Eye (tissue), 1 donor: ENCODE data around the gene SEMA6A.

ENCODE experiments used
- DNase-seq: peaks from one replicate; pipeline ENCODE4 v3.0.0-alpha.2; 2015

Gene SEMA6A

DNA sequence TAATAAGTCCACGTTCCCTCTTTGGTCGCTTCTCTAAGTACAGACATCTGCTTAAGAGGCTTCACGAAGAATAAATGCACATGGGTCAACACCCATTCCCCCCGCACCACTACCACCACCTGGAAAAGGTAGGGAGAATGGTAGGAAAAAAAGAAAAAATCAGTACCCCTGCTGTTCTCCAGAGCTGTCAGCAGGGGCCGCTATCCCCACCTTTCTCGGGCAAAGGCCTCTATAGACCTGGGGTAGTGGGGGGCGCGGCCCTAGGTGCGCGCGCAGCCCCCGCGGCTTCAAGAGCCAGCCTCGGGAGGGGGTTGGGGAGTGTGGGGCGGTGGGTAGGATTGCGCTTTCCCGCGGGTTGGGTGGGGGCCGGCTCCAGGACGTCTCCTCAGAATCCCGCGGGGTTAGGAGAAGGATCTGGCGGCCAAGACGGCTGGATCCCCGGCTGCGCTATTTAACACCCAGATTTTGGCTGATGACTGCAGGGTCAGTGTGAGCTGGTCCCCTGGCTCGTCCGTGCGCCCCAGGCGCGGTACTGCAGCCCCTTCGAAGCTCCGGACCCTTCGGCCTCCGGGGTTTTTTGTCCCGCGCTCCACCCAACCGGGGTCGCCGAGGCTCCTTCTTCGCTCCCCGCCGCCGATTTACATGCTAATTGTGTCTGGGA lies 1.6 kb upstream of the SEMA6A start:
- peak; percentile 96 for DNase-seq

DNA sequence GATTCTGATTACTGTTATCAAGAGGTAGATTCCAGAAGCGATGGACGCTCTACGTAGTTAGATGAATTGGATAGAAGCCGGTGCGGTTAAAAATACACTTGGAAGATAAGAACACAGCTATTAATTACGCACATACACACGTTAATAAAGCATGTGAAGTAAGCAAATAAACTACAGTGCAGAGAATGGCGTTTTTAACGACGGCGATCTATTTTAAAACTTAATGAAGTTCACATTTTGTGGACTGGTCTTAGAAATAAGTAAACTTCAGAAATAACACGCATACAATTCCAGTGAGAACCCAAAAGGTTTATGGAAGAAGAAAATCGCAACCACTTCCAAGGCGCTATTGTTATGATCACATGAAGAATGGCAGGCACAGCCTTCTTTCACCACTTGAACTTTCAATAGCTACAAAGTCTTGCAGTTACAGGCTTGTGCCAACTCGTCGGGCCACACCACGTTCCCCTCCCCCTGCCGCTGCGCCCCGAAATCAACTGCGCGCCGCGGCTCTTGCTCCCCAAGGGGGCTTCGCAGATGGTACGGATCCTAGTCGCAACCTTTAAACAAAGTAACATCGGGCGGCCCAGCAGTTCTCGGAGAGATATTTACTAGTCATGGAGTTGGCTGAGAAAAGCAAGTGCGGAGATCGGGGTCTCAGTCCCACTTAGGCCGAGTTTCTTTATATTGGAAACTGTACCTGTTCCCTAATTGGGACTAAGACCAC lies 866 bp upstream of the SEMA6A start:
- DNase-seq = peak; percentile 85

DNA sequence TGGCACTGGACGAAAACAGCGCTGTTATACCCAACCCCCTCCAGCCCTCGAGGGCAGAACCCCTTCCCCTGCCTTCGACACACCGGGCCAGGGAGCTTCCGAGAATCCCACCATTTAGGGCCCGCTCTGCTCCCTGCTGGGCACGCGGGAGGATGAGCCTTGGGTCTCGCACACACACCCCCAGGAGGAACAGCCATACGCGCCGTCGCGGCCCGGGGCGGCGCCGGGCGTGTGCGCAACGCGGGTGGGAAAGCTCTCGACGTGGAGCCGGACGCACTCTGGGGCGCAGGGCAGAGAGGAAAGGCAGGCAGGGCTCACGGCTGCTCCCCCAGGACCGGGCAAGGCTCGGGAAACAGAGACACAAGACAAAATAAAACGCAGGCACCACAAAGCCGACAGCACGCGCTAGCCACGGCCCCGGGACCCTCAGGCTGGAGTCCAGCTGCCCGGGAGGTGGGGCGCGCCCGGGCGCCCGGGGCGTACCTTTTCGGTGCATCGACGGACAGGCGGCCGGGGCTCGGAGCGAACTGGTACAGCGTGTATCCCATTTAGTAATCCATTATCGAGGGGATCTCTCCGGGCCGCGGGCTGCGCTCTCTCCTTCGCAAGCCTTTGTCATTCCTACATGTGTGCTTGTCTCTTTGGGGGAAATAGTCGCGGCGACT lies 789 bp downstream of the SEMA6A start:
- DNase-seq = peak; percentile 80

DNA sequence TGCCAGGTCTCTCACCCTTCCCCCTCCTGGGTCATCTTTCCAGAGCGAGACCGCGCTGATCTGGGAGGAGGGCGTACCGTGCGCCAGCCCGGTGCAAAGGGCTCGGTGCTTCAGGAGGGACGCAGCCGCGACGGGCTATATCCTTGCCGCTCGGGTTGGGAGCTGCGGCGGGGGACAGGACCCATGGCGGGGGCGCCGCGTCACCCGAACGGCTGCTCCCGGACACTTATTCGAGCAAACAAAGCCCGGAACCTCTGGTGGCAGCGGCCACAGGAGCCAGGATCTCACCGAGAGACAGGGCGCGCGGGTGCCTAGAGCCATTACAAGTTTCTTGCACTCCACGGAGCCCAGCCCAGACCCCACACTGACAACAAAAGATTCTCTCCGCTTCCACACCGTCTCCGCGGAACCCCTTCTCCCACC lies 1.3 kb downstream of the SEMA6A start:
- DNase-seq = peak; percentile 76

DNA sequence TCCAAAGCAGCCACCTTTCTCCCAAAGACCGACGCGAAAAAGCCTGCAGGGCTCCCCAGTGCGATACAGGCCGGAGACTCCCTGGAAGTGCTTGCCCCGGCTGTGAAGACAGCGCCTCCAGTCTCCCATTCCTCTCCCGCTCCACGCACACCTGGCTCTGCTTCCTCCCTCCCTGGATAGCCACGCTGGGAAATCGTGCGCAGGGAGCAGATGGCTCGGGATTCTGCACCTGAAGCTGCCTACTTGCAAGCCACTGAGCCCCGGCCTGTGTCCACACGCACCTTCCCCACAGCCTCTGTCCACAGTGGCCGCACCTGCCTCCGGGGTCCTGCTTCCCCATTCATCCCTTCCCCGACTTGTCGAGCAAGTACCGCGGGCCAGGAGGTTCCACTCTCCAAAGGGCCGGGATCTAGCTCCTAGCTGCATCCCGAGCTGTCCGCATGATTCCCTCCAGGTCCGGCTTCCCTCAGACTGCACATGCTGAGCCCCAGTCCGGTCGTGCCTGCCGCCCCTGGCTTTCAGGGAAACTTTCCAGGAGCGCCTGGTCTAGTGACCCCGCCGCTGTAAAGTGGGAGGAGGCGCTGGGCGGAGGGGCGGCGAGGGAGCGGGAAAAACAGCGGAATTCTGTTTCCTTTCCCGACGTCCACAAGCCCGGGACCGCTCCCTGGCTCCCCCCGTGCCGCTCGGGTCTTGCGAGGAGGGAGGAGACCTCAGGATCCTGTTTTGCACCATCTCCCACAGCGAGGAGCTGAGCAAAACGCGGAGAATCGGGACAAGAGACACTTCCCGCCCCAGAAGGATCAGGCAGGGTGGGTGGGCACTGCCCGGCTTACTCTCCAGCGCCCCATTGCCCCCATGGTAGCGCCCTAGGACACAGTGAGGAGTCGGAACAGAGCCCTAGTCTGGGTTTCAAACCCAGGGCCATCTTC lies 2.0 kb downstream of the SEMA6A start:
- peak; percentile 87 for DNase-seq

DNA sequence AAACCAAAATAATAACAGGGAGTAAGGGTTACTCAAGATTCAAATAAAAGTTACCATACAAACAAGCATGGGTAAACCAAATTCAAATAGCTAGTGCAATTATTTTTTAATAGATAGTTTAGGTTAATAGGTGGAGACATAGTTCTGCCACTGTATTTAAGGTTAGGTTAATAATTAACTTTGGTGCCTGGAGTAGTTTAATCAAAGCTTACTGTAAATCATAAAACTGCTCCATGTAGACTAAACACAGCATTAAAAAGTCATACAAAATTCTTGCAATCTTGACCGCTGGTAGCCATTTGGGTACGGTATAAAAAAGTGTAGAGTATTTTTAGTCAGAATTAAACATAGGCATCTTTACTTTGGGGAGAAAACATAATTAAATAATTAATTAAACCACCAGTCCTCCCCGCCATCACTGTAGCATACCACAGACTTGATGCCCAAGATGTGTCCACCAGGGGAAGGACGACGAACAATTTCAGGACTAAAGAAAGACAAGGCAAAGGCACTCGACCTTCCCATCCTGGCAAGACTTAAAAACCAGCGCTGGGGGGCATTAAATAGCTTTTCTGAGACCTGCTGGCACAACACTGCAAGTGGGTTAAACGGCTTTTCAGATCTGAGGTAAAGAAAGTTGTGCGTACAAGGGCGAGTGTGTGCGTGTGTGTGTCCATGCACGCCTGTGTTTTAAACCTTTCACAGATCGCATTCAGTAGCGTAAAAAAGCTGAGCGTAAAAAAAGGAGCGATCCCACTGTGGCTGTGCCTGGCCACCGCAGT lies 2.9 kb downstream of the SEMA6A start:
- DNase-seq = peak; percentile 75

DNA sequence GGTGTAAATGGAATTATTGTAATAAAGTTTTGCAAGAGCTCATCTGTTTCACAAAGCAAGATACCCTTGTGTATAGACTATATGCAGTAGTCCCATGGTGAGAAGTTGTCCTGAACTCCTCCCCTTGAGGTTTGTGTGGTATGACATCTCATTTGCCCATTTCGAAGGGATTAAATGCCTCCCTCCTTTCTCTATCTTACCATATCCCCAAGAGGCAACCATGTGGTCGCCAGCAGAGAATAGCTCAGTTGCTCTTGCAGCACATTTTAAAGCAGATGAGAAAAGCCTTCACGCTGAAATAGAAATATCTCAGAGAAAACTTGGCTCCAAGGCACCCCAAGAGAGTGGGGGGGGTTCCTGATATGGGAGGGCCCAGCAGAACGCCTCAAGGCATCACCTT lies 4.6 kb downstream of the SEMA6A start:
- no peak for DNase-seq

DNA sequence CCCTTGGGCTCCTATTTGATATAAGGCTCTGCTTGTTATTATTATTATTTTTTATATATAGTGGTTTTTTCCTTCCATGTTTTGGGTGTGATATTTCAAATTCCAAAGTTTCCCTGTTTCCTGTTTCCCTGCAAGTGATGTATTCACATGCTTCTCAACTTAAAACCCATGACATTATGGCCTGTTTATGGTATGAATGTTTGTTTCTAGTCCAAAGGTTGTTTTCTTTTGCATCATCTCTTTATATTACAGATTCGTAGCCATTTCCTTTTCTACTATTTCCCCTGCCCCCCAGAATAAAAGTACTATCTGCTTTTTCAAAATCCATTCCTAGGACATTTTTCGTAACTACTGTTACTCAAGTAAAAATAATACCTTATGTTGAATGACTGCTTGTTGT lies 7.5 kb downstream of the SEMA6A start:
- no peak for DNase-seq

DNA sequence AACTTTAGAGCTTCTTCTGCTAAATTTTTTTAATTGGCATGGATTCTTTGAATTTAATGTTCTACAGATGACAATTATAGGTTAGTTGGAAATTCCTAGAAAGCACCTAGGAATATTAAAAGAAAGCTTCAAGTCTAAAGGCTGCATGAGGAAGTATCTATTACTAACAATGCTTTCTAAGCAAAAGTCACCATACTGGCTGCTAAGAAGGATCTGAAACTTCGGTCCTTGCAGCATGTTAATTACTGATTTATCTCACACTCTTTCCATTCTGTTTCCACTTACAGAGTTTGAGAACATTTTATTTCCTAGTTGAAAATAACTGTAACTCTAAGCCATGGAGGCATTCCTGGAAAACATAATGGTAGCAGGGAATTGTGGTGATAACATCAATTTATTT lies 8.4 kb downstream of the SEMA6A start:
- DNase-seq = no peak

DNA sequence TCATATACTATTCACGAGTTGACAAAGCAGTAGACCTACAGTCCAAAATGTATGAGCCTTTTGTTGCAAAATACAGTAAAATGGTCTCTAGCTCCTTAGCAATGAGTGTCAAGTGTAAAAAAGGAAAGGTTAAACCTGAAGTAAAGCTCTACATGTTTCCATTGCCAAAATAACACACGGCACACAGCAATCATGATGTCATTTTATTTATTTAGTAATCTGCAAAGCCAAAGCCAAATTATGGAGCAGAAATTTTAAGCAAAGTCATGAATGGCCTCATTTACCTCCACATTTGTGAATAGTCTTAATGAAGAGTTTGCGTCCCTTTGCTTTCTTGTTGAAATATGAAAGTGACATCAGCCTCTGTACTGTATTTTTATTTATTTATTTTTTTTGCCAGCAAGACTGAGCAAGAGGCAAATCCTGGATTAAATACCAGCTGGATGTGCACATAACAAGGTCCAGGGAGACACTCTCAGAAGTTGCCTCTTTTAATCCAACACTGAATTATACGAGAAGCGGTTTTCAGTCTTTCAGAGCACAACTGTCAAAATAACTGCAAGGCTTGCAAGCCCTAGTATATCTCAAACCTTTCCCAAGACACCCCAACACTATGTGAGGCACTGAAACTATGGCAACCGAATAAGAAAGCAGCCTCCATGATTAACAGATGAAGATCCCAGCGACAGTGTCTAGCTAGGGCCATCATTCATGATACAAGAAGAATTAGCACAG lies 9.7 kb downstream of the SEMA6A start:
- DNase-seq = no peak

DNA sequence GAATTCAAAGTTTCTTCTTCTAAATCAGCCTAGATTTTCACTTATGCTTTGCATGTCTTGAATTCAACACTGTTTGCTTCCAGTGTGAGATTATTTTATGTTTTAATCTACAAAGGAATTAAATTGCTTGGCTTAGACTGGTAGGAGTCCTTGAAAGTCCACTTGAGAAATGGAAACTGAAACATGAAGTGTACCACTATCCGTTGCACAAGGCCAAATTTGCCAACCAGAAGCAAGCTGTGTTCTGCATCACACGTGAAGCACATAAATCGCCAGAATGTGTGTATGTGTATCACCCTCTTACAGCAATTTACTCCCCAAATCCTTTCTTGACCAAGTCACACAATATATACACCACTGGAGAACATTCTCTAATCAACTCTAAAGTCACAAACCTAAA lies 10.3 kb downstream of the SEMA6A start:
- DNase-seq = no peak

DNA sequence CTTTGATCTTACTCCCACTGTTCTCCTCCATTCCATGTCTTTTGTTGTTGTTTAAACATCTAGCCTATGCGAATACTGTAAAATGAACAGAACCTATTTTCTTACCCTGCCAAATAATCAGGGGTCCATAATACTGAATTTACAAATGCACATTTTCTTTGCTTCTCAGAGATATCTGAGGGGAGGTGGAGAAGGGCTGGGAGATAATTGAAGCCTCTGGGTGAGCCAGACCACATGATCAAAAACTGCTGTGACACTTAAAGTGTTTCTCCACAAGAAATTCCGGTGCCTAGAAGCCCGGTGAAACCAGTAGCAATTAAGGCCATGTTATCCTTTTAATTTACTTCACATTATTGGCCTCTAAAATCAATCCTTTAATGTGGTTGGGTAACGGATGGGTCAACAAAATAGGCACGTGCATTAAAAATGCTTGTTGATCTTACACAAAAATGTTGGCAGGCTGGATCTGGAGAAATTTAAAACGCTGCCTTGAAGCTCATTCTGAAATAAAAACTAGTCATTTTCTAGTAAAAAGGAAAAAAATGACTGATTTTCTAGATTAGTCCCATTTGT lies 10.8 kb downstream of the SEMA6A start:
- peak; percentile 65 for DNase-seq

DNA sequence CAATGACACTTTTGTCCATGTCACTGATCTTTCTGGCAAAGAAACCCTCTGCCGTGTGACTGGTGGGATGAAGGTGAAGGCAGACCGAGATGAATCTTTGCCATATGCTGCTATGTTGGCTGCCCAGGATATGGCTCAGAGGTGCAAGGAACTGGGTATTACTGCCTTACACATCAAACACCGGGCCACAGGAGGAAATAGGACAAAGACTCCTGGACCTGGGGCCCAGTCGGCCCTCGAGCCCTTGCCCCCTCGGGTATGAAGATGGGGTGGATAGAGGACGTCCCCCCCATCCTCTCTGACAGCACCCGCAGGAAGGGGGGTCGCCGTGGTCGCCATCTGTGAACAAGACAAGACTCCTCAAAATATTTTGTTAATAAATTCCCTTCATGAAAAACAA lies 12.0 kb downstream of the SEMA6A start:
- no peak for DNase-seq

DNA sequence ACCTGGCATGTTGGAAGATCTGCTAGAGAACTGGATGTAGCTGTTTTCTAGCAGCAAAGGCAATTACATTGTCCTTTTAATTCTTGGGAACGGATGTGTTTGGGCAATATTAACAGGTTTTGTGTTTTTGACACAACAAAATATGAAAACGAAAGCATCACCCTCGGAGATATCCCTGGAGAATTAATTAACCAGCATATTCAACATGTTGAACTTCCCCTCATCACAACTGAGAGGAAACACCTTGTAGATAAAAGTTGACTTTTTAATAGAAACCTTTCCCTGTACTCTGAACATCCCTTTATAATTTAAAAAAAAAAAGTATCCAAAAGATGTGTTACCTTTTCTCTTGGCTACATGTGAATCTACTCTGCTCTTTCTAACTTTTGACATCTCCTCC lies 13.0 kb downstream of the SEMA6A start:
- no peak for DNase-seq

DNA sequence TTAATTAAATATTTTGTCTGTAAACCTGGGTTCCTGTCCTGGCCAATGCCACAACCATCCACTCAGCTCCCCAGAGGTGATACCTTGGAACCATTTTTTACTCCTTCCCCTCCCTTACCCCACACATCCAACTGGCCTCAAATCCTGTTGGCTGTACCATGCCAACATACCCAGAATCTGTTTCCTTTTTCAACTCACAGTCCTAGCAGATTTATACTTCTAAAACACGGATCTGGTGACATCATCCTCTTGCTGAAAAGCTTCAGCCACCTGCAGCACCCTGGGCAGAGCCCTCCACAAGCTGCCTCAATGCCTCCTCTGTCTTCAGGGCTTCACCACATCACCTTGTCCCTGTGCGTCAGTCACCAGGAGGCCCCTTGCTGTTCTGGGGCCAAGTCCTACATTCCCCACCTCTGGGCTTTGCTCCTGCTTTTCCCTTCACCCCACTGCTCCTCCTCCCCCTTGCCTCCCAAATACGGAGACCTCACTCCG lies 14.9 kb downstream of the SEMA6A start:
- DNase-seq = no peak

DNA sequence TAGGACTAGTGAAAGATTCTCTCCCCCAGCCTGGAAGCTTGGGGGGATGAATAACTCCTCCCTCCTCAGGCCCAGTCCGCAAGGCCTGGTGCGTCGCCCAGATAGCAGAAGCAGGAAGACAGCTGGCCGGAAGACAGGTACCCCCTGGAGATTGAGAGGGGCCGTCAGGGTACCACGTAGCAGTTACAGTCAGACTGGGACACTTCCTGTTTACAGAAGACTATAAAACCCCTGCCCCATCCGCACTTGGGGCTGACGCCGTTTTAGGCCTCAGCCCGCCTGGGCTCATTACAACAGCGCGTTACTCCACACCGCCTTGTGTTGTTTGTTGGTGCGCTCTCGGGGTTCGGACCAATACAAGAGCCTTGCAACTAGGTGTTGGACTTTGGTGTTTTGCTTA lies 15.4 kb downstream of the SEMA6A start:
- DNase-seq = no peak

DNA sequence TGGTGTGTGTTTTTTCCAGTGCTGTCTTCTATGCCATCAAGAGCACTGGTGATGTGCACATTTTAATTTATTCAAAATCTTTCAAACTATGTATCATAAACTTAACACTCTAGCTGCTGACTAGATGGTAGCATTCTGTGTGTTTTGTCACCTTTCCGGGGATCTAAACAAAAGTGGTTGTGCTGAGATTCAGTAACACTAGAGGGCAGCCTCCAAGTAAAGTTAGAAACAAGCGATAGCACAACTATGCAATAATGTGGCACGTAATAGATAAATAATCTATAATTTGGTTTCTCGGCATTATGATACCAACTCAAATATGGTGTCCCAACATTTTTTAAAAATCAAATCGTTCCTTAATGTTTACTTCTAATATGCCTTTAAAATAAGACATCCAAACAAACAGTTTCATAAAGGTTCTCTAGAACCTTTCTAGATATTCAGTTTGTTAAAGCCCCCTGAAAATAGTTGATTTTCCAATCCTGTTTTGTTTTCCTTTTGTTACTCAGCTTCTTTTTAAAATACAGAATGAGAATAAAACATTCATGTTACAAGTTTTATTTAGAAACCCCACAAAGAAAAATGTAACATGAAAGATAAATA lies 16.9 kb downstream of the SEMA6A start:
- peak; percentile 52 for DNase-seq

DNA sequence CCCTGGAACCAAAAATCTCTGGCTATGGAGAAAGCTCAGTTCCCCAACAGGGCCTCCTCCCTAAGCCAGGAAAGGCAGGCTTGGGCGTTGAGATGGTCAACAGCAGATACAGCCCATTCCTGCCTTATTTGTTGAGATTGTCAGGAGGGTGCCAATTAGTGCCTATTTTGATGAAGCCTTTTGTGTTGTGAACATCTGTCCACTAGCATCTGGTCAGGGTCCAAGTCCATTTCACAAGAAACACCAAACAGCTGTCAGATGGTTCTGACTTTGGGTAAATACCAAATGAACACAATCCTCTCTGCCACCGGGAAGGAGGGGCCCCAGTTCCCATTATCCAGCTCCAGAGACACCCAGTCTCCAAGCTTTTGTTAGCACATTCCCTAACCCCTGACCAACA lies 19.9 kb downstream of the SEMA6A start:
- peak; percentile 72 for DNase-seq

DNA sequence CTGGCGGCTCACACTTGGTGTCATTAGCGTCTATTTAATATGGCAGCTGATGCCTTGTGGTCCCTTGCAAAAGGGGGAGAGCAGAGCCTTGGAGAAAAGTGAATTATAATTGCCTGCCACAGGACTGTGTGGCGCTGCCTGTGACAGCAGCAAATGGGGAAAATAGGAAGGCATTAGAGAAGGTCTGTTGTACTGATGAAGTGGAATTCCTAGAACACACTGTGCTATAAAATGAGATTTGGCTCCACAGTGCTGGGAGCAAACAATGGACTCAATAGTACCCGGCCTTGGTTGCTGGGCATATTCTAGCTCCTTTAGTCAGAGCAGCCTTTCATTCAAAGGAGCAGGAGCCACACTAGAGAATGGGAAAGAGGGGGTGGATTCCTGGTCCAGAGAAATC lies 21.3 kb downstream of the SEMA6A start:
- DNase-seq = peak; percentile 66

DNA sequence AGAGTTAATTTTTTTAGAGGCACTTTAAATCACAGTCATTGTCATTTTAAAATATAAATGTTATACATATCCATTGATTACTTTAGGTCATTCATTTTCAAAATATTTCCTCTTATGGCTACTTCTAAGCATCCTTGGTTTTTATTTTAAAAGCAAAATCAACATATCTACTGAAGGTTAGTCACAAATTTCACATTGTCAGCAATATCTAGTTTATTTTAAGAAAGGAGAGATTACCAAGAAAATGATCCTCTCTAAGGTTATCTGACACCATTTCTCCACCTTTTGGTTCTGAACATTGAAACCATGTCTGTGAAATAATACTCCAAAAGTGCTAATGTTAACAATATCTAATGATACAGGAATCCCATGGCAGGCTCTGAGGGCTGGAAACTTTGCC lies 24.5 kb downstream of the SEMA6A start:
- DNase-seq = no peak

DNA sequence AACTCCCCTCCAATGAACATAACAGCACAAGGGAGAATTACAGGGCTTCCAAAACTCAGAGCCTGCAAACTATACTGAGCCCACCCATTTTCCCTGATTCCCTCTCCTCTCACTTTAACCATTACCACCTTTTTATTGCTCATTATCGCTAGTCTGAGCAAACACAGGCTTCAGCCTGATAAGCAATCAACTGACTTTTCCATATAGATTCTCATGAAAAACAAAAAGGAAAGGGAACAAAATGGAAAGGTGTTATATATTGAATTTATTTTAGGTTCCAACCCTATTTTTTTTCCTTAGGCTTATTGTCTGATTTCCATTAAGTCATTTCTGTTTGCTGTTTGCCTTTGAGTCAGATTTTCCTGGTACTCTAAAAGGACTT lies 27.9 kb downstream of the SEMA6A start:
- no peak for DNase-seq
